ENCODE data around the gene GATA3. TPM values are rescaled to one million over a fixed set of nuclear protein-coding genes. Genes with fewer than 3 reads are reported as not detected.

GATA3 gene
- total RNA-seq, 1 donor from 2014 or later, result 17.6 TPM

DNA sequence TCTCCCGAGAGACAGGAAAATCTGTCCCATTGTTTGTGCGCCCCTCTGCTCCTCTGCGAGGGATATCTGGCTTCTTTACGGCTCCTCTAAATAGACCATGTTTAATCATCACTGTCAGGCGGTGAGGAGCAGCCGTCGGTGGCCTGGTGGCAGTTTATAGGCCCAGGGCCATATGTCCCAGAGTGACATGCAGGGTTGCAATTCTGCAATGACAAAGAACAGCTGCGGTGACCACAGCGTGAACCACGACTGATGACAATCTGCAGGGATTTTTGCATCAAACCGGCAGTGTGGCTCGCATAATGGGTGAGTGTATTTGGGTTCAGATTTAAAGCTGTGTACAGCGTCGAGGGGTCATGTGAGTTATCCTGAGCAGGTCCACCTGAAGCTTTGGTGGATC, 41.5 kb downstream of the GATA3 start:
- peaks cover 10% of the 10 kb centered on the region for H3K27me3 Mint-ChIP-seq (ENCODE audit: low read depth, unreplicated experiment)
- Histone ChIP-seq H3K4me1 (ENCODE audit: insufficient read depth, low read length) (no peaks in the 10 kb centered on the region), H2AFZ (ENCODE audit: low read depth, low read length) (no peak overlapping the region), H3K79me2 (ENCODE audit: insufficient read depth, low read length) (no peaks in the 10 kb centered on the region), H4K20me1 (ENCODE audit: insufficient read depth, low read length) (no peaks in the 10 kb centered on the region), H3K36me3 (ENCODE audit: insufficient read depth, low read length) (no peaks in the 10 kb centered on the region), H3K4me3 (ENCODE audit: insufficient read depth, low read depth, low read length) (no peak overlapping the region), H3K4me2 (ENCODE audit: low read length) (no peak overlapping the region), H3K27ac (ENCODE audit: low read depth, low read length) (no peak overlapping the region), H3K9ac (ENCODE audit: low read length) (no peak overlapping the region), H3K27me3 (ENCODE audit: insufficient read depth, low read length) (no peaks in the 10 kb centered on the region), H3K9me3 (ENCODE audit: insufficient read depth, low read depth, low read length) (no peaks in the 10 kb centered on the region)
- H3K9me3 Mint-ChIP-seq (ENCODE audit: unreplicated experiment), result no peaks in the 10 kb centered on the region
- FAIRE-seq (no peak), DNase-seq (ENCODE audit: low read depth) (no peak)
- H3K27ac Mint-ChIP-seq (ENCODE audit: unreplicated experiment), result no peak overlapping the region
- peaks cover 7% of the 10 kb centered on the region for H3K4me1 Mint-ChIP-seq (ENCODE audit: low read depth, unreplicated experiment)
- no peaks in the 10 kb centered on the region for H3K36me3 Mint-ChIP-seq (ENCODE audit: low read depth, unreplicated experiment)
- TF ChIP-seq, protein P1, sequence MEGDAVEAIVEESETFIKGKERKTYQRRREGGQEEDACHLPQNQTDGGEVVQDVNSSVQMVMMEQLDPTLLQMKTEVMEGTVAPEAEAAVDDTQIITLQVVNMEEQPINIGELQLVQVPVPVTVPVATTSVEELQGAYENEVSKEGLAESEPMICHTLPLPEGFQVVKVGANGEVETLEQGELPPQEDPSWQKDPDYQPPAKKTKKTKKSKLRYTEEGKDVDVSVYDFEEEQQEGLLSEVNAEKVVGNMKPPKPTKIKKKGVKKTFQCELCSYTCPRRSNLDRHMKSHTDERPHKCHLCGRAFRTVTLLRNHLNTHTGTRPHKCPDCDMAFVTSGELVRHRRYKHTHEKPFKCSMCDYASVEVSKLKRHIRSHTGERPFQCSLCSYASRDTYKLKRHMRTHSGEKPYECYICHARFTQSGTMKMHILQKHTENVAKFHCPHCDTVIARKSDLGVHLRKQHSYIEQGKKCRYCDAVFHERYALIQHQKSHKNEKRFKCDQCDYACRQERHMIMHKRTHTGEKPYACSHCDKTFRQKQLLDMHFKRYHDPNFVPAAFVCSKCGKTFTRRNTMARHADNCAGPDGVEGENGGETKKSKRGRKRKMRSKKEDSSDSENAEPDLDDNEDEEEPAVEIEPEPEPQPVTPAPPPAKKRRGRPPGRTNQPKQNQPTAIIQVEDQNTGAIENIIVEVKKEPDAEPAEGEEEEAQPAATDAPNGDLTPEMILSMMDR (IDR thresholded peaks at IDR 0.05; ENCODE audit: insufficient read depth, low read depth, low read length), result no peak
- no peak for TF ChIP-seq EZH2 (IDR thresholded peaks at IDR 0.05; ENCODE audit: insufficient read depth, low read length)
- no peak overlapping the region for H3K4me3 Mint-ChIP-seq (ENCODE audit: unreplicated experiment)

DNA sequence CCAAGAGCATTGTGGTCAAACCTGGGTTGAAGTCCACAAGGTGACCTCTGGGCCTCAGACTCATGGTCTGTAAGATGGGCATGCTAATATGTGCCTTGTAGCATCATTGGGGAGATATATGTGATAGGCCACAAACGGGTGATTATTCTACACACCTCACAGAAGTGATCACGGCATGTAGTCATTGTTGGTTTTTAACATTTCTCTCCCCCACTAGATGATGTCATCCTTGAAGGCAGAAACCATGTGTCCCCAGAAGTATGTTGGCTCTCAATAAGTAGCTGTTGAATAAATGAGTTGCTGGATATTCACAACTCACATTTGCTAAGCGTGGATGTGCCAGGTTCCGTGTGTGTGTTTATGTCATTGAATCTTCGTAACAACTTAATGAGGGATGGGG, 42.4 kb downstream of the GATA3 start:
- Histone ChIP-seq H3K4me3 (ENCODE audit: insufficient read depth, low read depth, low read length) (no peak overlapping the region), H3K4me1 (ENCODE audit: insufficient read depth, low read length) (no peaks in the 10 kb centered on the region), H3K79me2 (ENCODE audit: insufficient read depth, low read length) (no peaks in the 10 kb centered on the region), H3K36me3 (ENCODE audit: insufficient read depth, low read length) (no peaks in the 10 kb centered on the region), H3K9me3 (ENCODE audit: insufficient read depth, low read depth, low read length) (no peaks in the 10 kb centered on the region), H4K20me1 (ENCODE audit: insufficient read depth, low read length) (no peaks in the 10 kb centered on the region), H3K9ac (ENCODE audit: low read length) (no peak overlapping the region), H3K4me2 (ENCODE audit: low read length) (no peak overlapping the region), H3K27me3 (ENCODE audit: insufficient read depth, low read length) (no peaks in the 10 kb centered on the region), H3K27ac (ENCODE audit: low read depth, low read length) (no peak overlapping the region), H2AFZ (ENCODE audit: low read depth, low read length) (no peak overlapping the region)
- H3K27ac Mint-ChIP-seq (ENCODE audit: unreplicated experiment), result no peak overlapping the region
- H3K9me3 Mint-ChIP-seq (ENCODE audit: unreplicated experiment), result no peaks in the 10 kb centered on the region
- TF ChIP-seq, protein P1 (IDR thresholded peaks at IDR 0.05; ENCODE audit: insufficient read depth, low read depth, low read length), result no peak
- TF ChIP-seq EZH2 (IDR thresholded peaks at IDR 0.05; ENCODE audit: insufficient read depth, low read length), result no peak
- no peak overlapping the region for H3K4me3 Mint-ChIP-seq (ENCODE audit: unreplicated experiment)
- H3K4me1 Mint-ChIP-seq (ENCODE audit: low read depth, unreplicated experiment), result peaks cover 7% of the 10 kb centered on the region
- DNase-seq (ENCODE audit: low read depth) (no peak), FAIRE-seq (no peak)
- no peaks in the 10 kb centered on the region for H3K36me3 Mint-ChIP-seq (ENCODE audit: low read depth, unreplicated experiment)
- H3K27me3 Mint-ChIP-seq (ENCODE audit: low read depth, unreplicated experiment), result peaks cover 10% of the 10 kb centered on the region

DNA sequence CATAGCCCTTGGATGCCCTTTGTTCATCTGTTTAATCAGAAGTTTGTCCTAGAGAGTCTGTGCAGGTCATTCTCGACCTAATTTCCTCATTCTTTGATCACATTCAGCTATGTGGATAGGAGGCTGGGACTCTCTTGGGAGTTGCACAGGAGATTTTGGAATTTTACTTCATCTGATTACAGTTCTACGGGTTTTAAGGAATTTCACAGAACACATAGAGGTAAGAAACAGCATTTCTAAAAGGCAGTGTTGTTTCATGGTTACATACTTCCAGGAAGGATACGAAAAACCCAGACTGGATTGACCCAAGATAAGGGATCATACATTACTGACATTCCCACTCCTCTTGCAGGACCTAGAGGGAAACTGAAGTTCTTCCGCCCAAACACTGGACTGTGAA, 45.9 kb downstream of the GATA3 start:
- TF ChIP-seq, protein P1 (IDR thresholded peaks at IDR 0.05; ENCODE audit: insufficient read depth, low read depth, low read length), result no peak
- no peak for TF ChIP-seq EZH2 (IDR thresholded peaks at IDR 0.05; ENCODE audit: insufficient read depth, low read length)
- H3K27me3 ChIP-seq (ENCODE audit: insufficient read depth, low read length), result peaks cover 3% of the 10 kb centered on the region
- no peaks in the 10 kb centered on the region for H3K36me3 ChIP-seq (ENCODE audit: insufficient read depth, low read length)
- no peaks in the 10 kb centered on the region for H3K4me1 ChIP-seq (ENCODE audit: insufficient read depth, low read length)
- Mint-ChIP-seq H3K4me3 (ENCODE audit: unreplicated experiment) (no peak overlapping the region), H3K4me1 (ENCODE audit: low read depth, unreplicated experiment) (peaks cover 11% of the 10 kb centered on the region), H3K27ac (ENCODE audit: unreplicated experiment) (no peak overlapping the region), H3K27me3 (ENCODE audit: low read depth, unreplicated experiment) (peaks cover 12% of the 10 kb centered on the region), H3K9me3 (ENCODE audit: unreplicated experiment) (no peaks in the 10 kb centered on the region), H3K36me3 (ENCODE audit: low read depth, unreplicated experiment) (no peaks in the 10 kb centered on the region)
- no peak overlapping the region for H3K4me3 ChIP-seq (ENCODE audit: insufficient read depth, low read depth, low read length)
- no peaks in the 10 kb centered on the region for H4K20me1 ChIP-seq (ENCODE audit: insufficient read depth, low read length)
- H2AFZ ChIP-seq (ENCODE audit: low read depth, low read length), result no peak overlapping the region
- H3K4me2 ChIP-seq (ENCODE audit: low read length), result no peak overlapping the region
- H3K9me3 ChIP-seq (ENCODE audit: insufficient read depth, low read depth, low read length), result no peaks in the 10 kb centered on the region
- H3K79me2 ChIP-seq (ENCODE audit: insufficient read depth, low read length), result no peaks in the 10 kb centered on the region
- H3K9ac ChIP-seq (ENCODE audit: low read length), result no peak overlapping the region
- H3K27ac ChIP-seq (ENCODE audit: low read depth, low read length), result no peak overlapping the region
- DNase-seq (ENCODE audit: low read depth) (no peak), FAIRE-seq (no peak)
